Lower leg skin (tissue), 3 donors: Measurements from ENCODE around the gene FDX2.

Experiments used
- POLR2A ChIP-seq, 2 donors: fragments of 450-650 bp; IDR thresholded peaks; one replicate each; pipeline ENCODE4 v1.6.1; 2016 to 2017; ENCODE audit warnings: antibody characterized with exemption in 2 of 2, mild to moderate bottlenecking in 1 of 2, moderate library complexity in 1 of 2
- TF ChIP-seq, protein P1 (sequence below), 3 donors: fragments of 450-650 bp; IDR thresholded peaks; one replicate each; pipeline ENCODE4 v1.5.1; 2016; ENCODE audit warnings: antibody characterized with exemption in 3 of 3, mild to moderate bottlenecking in 3 of 3, moderate library complexity in 2 of 3

DNA sequence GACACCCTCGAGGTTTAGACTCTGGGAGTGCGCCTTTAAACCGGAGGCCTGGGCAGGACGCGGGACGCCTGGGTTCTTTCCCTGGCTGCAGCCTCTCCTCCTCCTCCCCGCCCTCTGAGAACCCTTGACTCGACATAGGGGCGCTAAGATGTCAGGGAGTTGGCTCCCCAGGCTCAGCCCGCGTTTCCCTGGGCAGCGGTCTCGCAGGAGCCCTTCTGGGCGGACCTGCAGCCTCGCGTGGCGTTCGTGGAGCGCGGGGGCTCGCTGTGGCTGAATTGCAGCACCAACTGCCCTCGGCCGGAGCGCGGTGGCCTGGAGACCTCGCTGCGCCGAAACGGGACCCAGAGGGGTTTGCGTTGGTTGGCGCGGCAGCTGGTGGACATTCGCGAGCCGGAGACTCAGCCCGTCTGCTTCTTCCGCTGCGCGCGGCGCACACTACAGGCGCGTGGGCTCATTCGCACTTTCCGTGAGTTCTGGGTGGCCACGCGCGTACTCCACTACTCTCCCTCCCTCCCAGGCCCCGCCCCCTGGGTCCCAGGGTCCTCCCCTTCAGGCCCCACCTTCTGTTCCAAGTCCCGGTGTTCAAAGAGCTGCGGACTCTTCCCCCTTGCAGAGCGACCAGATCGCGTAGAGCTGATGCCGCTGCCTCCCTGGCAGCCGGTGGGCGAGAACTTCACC, 24.8 kb downstream of the FDX2 start:
- TF ChIP-seq, protein P1, sequence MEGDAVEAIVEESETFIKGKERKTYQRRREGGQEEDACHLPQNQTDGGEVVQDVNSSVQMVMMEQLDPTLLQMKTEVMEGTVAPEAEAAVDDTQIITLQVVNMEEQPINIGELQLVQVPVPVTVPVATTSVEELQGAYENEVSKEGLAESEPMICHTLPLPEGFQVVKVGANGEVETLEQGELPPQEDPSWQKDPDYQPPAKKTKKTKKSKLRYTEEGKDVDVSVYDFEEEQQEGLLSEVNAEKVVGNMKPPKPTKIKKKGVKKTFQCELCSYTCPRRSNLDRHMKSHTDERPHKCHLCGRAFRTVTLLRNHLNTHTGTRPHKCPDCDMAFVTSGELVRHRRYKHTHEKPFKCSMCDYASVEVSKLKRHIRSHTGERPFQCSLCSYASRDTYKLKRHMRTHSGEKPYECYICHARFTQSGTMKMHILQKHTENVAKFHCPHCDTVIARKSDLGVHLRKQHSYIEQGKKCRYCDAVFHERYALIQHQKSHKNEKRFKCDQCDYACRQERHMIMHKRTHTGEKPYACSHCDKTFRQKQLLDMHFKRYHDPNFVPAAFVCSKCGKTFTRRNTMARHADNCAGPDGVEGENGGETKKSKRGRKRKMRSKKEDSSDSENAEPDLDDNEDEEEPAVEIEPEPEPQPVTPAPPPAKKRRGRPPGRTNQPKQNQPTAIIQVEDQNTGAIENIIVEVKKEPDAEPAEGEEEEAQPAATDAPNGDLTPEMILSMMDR (IDR thresholded peaks at IDR 0.05), result no peak
- TF ChIP-seq POLR2A (IDR thresholded peaks at IDR 0.05), result no peak
